Skeletal muscle satellite cell (primary cell): Measurements from ENCODE around the gene CMC4.

Experiments used
- H3K27me3 ChIP-seq: 2 replicates; pipeline ENCODE4 v1.7.0; 2013; ENCODE audit warnings: low read length; ENCODE audit not compliant: control insufficient read depth, insufficient read depth
- H3K36me3 ChIP-seq: 2 replicates; pipeline ENCODE4 v1.7.0; 2013; ENCODE audit warnings: mild to moderate bottlenecking, control low read depth, low read length; ENCODE audit not compliant: insufficient read depth
- H3K4me1 ChIP-seq: 2 replicates; pipeline ENCODE4 v1.7.0; 2013; ENCODE audit warnings: low read length; ENCODE audit not compliant: control insufficient read depth, insufficient read depth
- H3K4me2 ChIP-seq: 2 replicates; pipeline ENCODE4 v1.7.0; 2013; ENCODE audit warnings: mild to moderate bottlenecking, low read length
- H3K4me3 ChIP-seq: 2 replicates; pipeline ENCODE4 v1.7.0; 2013; ENCODE audit warnings: low read length
- H3K9ac ChIP-seq: 2 replicates; pipeline ENCODE4 v1.7.0; 2013; ENCODE audit warnings: mild to moderate bottlenecking, low read depth, low read length, moderate library complexity
- H3K9me3 ChIP-seq: replicated peaks from 2 replicates; pipeline ENCODE4 v1.7.0; 2013; ENCODE audit warnings: mild to moderate bottlenecking, control low read depth, low read length

Gene CMC4

DNA sequence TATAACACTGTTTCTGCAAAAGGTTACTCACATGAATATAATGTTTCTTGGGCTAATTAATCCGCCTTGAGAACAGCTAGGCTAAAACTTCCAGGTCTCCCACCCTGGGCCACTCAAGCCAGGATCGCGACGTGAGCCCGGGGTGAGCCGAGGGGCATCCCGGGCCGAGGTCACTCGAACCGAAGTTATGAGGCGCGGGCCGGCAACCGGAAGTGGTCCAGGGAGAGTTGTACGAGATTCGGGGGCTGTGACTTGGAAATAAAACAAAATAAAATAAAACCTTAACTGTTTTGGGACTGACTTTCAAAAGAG lies 317 bp downstream of the CMC4 start:
- Histone ChIP-seq H3K27me3 (no peaks in the 10 kb centered on the region), H3K36me3 (peaks cover 7% of the 10 kb centered on the region), H3K9me3 (no peaks in the 10 kb centered on the region), H3K9ac (peak overlapping the region; percentile 90), H3K4me3 (peak overlapping the region; percentile 70), H3K4me2 (peak overlapping the region; percentile 78), H3K4me1 (peaks cover 17% of the 10 kb centered on the region)

GRCh38 chrX:155070038-155070437 lies 898 bp downstream of the CMC4 start:
- H3K27me3 ChIP-seq: no peaks in the 10 kb centered on the region
- H3K9me3 ChIP-seq: no peaks in the 10 kb centered on the region
- H3K9ac ChIP-seq: peak overlapping the region; percentile 90

GRCh38 chrX:155069414-155069813 lies 1.5 kb downstream of the CMC4 start:
- H3K27me3 ChIP-seq: no peaks in the 10 kb centered on the region
- H3K4me1 ChIP-seq: peaks cover 23% of the 10 kb centered on the region
- peak overlapping the region; percentile 90 for H3K9ac ChIP-seq
- H3K4me2 ChIP-seq: peak overlapping the region; percentile 78
- H3K4me3 ChIP-seq: peak overlapping the region; percentile 13
- peaks cover 5% of the 10 kb centered on the region for H3K36me3 ChIP-seq
- H3K9me3 ChIP-seq: no peaks in the 10 kb centered on the region

More at GRCh38 chrX:155070038-155070437, 898 bp downstream of the CMC4 start:
- Histone ChIP-seq H3K4me3 (peak overlapping the region; percentile 70), H3K4me1 (peaks cover 23% of the 10 kb centered on the region), H3K36me3 (peaks cover 5% of the 10 kb centered on the region), H3K4me2 (peak overlapping the region; percentile 78)

DNA sequence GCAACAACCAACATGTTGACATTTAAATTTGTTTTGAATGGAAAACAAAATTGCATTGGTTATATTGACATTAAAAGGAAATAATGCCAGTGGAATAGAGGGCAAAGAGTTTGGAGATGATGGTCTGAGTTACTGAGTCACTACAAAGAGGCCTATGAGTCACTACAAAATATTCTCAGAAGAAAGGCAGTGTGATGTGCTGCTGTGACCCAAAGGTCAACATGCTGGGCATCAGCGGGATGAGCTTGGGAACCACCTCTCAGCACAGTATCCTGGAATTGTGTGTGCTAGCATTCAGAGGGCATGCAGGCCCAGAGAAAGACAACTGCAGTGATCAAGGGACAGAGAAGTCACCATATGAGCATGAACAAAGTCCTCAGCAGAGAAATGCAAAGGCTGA lies 2.8 kb downstream of the CMC4 start:
- no peaks in the 10 kb centered on the region for H3K9me3 ChIP-seq
- no peaks in the 10 kb centered on the region for H3K27me3 ChIP-seq
- H3K9ac ChIP-seq: no peak overlapping the region
- H3K36me3 ChIP-seq: no peaks in the 10 kb centered on the region
- H3K4me1 ChIP-seq: peaks cover 23% of the 10 kb centered on the region
- H3K4me3 ChIP-seq: no peak overlapping the region
- H3K4me2 ChIP-seq: peak overlapping the region; percentile 51

- H3K9ac ChIP-seq: no peak overlapping the region
- peak overlapping the region; percentile 23 for H3K4me2 ChIP-seq
- no peaks in the 10 kb centered on the region for H3K36me3 ChIP-seq
- no peaks in the 10 kb centered on the region for H3K27me3 ChIP-seq
- peaks cover 23% of the 10 kb centered on the region for H3K4me1 ChIP-seq
- no peak overlapping the region for H3K4me3 ChIP-seq
- no peaks in the 10 kb centered on the region for H3K9me3 ChIP-seq
Measured at GRCh38 chrX:155065035-155065734, 5.8 kb downstream of the CMC4 start.

GRCh38 chrX:155061760-155062159 lies 9.2 kb downstream of the CMC4 start:
- Histone ChIP-seq H3K4me2 (no peak overlapping the region), H3K4me1 (peaks cover 9% of the 10 kb centered on the region), H3K9ac (no peak overlapping the region)

GRCh38 chrX:155056877-155057792 lies 13.8 kb downstream of the CMC4 start:
- peak overlapping the region; percentile 57 for H3K4me3 ChIP-seq
- H3K4me1 ChIP-seq: no peaks in the 10 kb centered on the region
- H3K9me3 ChIP-seq: no peaks in the 10 kb centered on the region

More at GRCh38 chrX:155061760-155062159, 9.2 kb downstream of the CMC4 start:
- H3K36me3 ChIP-seq: no peaks in the 10 kb centered on the region
- no peaks in the 10 kb centered on the region for H3K27me3 ChIP-seq
- no peaks in the 10 kb centered on the region for H3K9me3 ChIP-seq
- no peak overlapping the region for H3K4me3 ChIP-seq

DNA sequence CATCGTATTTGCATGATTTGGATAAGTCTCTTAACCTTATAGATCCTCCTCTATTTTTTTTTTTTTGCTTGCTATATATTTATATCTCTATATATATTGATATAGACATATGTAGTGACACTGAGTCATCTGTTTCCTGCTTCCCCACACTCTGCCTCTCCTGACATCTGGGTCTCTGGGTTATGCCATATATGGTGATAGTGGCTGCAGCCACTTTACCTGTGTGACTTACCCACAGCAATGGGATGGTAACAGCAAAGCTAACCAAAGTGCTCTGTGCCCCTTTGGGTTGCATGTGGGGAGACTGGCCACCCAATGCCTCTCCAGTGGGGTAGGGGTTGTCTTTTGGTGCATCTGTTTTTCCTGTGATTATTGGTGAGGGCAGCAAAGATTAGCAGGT lies 14.5 kb downstream of the CMC4 start:
- Histone ChIP-seq H3K9ac (no peak overlapping the region), H3K9me3 (no peaks in the 10 kb centered on the region), H3K27me3 (no peaks in the 10 kb centered on the region), H3K36me3 (no peaks in the 10 kb centered on the region), H3K4me1 (no peaks in the 10 kb centered on the region), H3K4me2 (no peak overlapping the region), H3K4me3 (no peak overlapping the region)

More at GRCh38 chrX:155056877-155057792, 13.8 kb downstream of the CMC4 start:
- Histone ChIP-seq H3K4me2 (peak overlapping the region; percentile 76), H3K36me3 (no peaks in the 10 kb centered on the region), H3K9ac (no peak overlapping the region), H3K27me3 (no peaks in the 10 kb centered on the region)

DNA sequence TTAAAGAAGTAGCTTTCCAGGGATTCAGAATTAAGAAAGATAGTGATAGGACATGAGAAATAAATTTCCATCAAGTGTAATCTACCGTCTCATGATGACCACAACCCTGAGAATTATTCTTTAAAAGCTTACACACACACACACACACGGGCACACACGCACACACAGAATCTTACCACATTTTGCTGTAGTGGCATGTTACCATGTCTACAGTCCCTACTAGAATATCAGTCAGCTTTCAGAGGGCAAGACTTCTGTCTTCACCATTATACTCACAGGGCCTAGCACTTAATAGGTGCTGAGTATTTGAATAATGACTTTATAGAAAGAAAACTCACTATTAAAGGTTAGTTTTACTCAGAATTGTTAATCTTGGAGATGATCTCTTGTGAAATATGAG lies 15.4 kb downstream of the CMC4 start:
- H3K36me3 ChIP-seq: no peaks in the 10 kb centered on the region
- H3K27me3 ChIP-seq: no peaks in the 10 kb centered on the region
- H3K4me1 ChIP-seq: no peaks in the 10 kb centered on the region

GRCh38 chrX:155054255-155054654 lies 16.7 kb downstream of the CMC4 start:
- Histone ChIP-seq H3K4me1 (no peaks in the 10 kb centered on the region), H3K27me3 (no peaks in the 10 kb centered on the region), H3K9me3 (no peaks in the 10 kb centered on the region), H3K36me3 (peaks cover 3% of the 10 kb centered on the region), H3K4me3 (no peak overlapping the region), H3K4me2 (no peak overlapping the region), H3K9ac (no peak overlapping the region)

More for the DNA sequence above, 15.4 kb downstream of the CMC4 start:
- Histone ChIP-seq H3K9ac (no peak overlapping the region), H3K4me3 (no peak overlapping the region), H3K9me3 (no peaks in the 10 kb centered on the region), H3K4me2 (no peak overlapping the region)

DNA sequence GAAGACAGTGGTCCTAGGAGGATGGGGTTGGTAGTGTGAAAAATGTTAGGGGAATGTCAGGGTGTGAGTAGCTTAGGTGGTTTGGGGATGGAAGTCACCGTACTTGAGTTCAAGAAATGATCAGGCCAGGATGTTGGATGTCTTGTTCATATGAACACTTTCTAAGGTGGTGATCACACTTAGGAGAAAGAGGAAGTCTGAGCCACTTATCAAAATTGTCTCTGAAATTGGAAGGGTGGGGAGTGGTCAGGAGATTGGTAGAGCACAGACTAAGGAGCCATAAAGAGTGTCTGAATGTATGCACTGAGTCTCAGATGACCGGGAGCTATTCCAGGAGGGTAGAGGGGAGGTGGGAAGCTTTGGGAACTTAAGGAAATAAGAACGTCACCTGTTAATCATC lies 17.3 kb downstream of the CMC4 start:
- H3K4me2 ChIP-seq: no peak overlapping the region
- no peak overlapping the region for H3K9ac ChIP-seq
- no peaks in the 10 kb centered on the region for H3K9me3 ChIP-seq
- no peaks in the 10 kb centered on the region for H3K4me1 ChIP-seq
- H3K4me3 ChIP-seq: no peak overlapping the region
- peaks cover 3% of the 10 kb centered on the region for H3K36me3 ChIP-seq
- no peaks in the 10 kb centered on the region for H3K27me3 ChIP-seq
